Prostate gland (tissue), 2 donors: ENCODE data around the gene HDAC4. TPM values are rescaled to one million over a fixed set of nuclear protein-coding genes. Genes with fewer than 3 reads are reported as not detected.
A peak's percentile ranks its signal among the peaks of the same experiment; 100 is the strongest.

Experiments
- DNase-seq: peaks from one replicate; pipeline ENCODE4 v3.0.0-alpha.2; 2019; ENCODE audit warnings: low spot score
- H3K27ac ChIP-seq, 2 donors: fragments of 200-600 bp; sonication (generic); 2 replicates each; pipeline ENCODE4 v1.5.1; 2017 to 2019
- H3K27me3 ChIP-seq: fragments of 200-600 bp; sonication (generic); replicated peaks from 2 replicates; pipeline ENCODE4 v1.5.1; 2019; ENCODE audit not compliant: insufficient read depth
- H3K36me3 ChIP-seq, 2 donors: fragments of 200-600 bp; sonication (generic); 1 replicate in 1 of 2; 2 replicates in 1 of 2; pipeline versions ENCODE4 v1.5.1 to v1.8.1; 2017 to 2019
- H3K4me1 ChIP-seq: fragments of 200-600 bp; sonication (generic); replicated peaks from 2 replicates; pipeline ENCODE4 v1.5.1; 2019
- H3K4me3 ChIP-seq, 2 donors: fragments of 200-600 bp; sonication (generic); 2 replicates each; pipeline ENCODE4 v1.5.1; 2017 to 2019
- H3K9me3 ChIP-seq: fragments of 200-600 bp; sonication (generic); 2 replicates; pipeline ENCODE4 v1.5.1; 2017
- CTCF ChIP-seq, 4 experiments: fragments of 200-600 bp in 2 of 4; fragments of 450-650 bp in 2 of 4; sonication (generic) in 2 of 4; IDR thresholded peaks; 1 replicate in 3 of 4; 2 replicates in 1 of 4; pipeline ENCODE4 v1.5.1; 2016 to 2019; ENCODE audit warnings: antibody characterized with exemption in 4 of 4, mild to moderate bottlenecking in 2 of 4, moderate library complexity in 2 of 4
- POLR2A ChIP-seq: fragments of 450-650 bp; IDR thresholded peaks from one replicate; pipeline ENCODE4 v1.6.1; 2016; ENCODE audit warnings: antibody characterized with exemption, mild to moderate bottlenecking
- POLR2AphosphoS5 ChIP-seq: sonication (generic); formaldehyde crosslinking; IDR thresholded peaks from one replicate; pipeline ENCODE4 v1.6.1; 2017; ENCODE audit warnings: antibody characterized with exemption
- WGBS: methylation state at CpG from one replicate; pipeline ENCODE4 v1.1.5; 2018; 5-methylcytosine and 5-hydroxymethylcytosine counted together
- intact Hi-C: fragments of 100-400 bp; cut with DNase I; formaldehyde crosslinking; loops from one replicate; pipeline ENCODE4 v1.14.2; 2022
- total RNA-seq, 2 donors: library from RNA; depleted of rRNA; stranded (reverse); fragments of >200 nt; gene quantifications; one replicate each; pipeline ENCODE4 v1.1.0, GENCODE V29; 2016

Gene HDAC4
- total RNA-seq, 2 donors from 2014 or later, result 41.8 to 44.2 TPM

DNA sequence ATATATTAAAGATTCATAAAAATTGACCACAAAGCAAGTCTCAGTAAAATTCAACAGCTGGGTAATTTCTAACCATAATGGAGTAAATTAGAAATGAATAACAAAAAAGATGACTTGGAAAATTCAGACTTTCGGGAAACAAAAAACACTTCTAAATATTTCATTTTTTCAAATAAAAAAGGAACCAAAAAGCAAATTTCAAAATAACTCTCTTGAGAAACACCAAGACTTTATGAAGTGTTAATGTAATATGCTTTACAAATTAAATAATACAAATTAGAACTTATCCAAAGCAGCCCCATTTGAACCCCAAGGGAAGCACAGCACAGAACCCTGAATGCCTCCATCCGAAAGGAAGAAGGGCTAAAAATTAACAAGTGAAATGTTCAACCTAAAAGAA is 175.9 kb downstream of the HDAC4 start:
- Histone ChIP-seq H3K9me3 (no peaks in the 10 kb centered on the region), H3K36me3 (no peaks in the 10 kb centered on the region), H3K4me3 (no peak overlapping the region), H3K27me3 (no peaks in the 10 kb centered on the region), H3K4me1 (peaks cover 23% of the 10 kb centered on the region), H3K27ac (peak overlapping the region; percentile 35 to 40)
- TF ChIP-seq POLR2AphosphoS5, result no peak
- TF ChIP-seq CTCF (IDR thresholded peaks at IDR 0.05), result no peak
- TF ChIP-seq POLR2A, result no peak
- 54% methylated on average over 2 of the region's 2 CpGs for WGBS
- intact Hi-C loops, result loop anchor here (5.0 kb wide), 1 partner anchor 87 kb away; no protein-coding TSS in a partner anchor
- DNase-seq, result no peak

DNA sequence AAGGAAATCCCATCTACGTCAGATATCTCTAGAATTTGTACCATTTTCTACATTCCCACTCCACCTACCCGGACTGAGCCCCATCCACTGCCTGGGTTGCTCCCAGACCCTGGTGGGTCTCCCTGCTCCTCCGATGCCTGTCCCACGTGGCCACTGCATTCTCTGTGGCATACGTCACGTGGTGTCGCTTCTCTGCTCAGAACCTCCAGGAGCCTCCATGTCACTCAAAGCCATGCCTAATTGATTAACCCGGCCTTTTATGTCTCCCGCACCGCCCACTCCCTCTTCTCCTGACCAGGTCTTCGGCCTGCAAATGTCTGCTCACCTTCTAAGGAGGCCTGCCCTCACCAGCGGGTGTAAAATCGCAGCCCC is 176.6 kb downstream of the HDAC4 start:
- intact Hi-C loops, result no loop called here
- DNase-seq, result no peak
- Histone ChIP-seq H3K27me3 (no peaks in the 10 kb centered on the region), H3K4me1 (peaks cover 23% of the 10 kb centered on the region), H3K9me3 (no peaks in the 10 kb centered on the region), H3K36me3 (no peaks in the 10 kb centered on the region), H3K27ac (peak overlapping the region in 1 of 2 donors; percentile 68), H3K4me3 (no peak overlapping the region)
- TF ChIP-seq POLR2AphosphoS5 (no peak), POLR2A (no peak), CTCF (IDR thresholded peaks at IDR 0.05) (no peak)
- 77% methylated on average over 13 of the region's 13 CpGs for WGBS

GRCh38 chr2:239223310-239224198 is 177.3 kb downstream of the HDAC4 start:
- Histone ChIP-seq H3K4me3 (no peak overlapping the region), H3K9me3 (no peaks in the 10 kb centered on the region), H3K36me3 (no peaks in the 10 kb centered on the region), H3K27me3 (no peaks in the 10 kb centered on the region), H3K4me1 (peaks cover 23% of the 10 kb centered on the region), H3K27ac (peak overlapping the region; percentile 68 to 76)
- no peak for TF ChIP-seq POLR2A
- peak; percentile 44 for TF ChIP-seq POLR2AphosphoS5
- no peak for TF ChIP-seq CTCF (IDR thresholded peaks at IDR 0.05)
- 51% methylated on average over 24 of the region's 24 CpGs for WGBS
- intact Hi-C loops, result no loop called here
- peak; percentile 73 for DNase-seq

- H3K27ac ChIP-seq, result peak overlapping the region; percentile 68 to 76
- intact Hi-C loops, result no loop called here
- 44% methylated on average over 10 of the region's 10 CpGs for WGBS
- no peak overlapping the region for H3K4me3 ChIP-seq
- peaks cover 23% of the 10 kb centered on the region for H3K4me1 ChIP-seq
- no peaks in the 10 kb centered on the region for H3K27me3 ChIP-seq
- TF ChIP-seq POLR2A, result no peak
- H3K9me3 ChIP-seq, result no peaks in the 10 kb centered on the region
- no peak for DNase-seq
- no peaks in the 10 kb centered on the region for H3K36me3 ChIP-seq
Measured at GRCh38 chr2:239222706-239223309, 178.0 kb downstream of the HDAC4 start.

GRCh38 chr2:239222312-239222660 is 178.5 kb downstream of the HDAC4 start:
- H3K27ac ChIP-seq, result peak overlapping the region; percentile 72 to 76
- 32% methylated on average over 2 of the region's 2 CpGs for WGBS
- DNase-seq, result no peak
- TF ChIP-seq CTCF (IDR thresholded peaks at IDR 0.05), result no peak
- TF ChIP-seq POLR2A, result no peak
- TF ChIP-seq POLR2AphosphoS5, result peak; percentile 49
- H3K9me3 ChIP-seq, result no peaks in the 10 kb centered on the region
- peaks cover 23% of the 10 kb centered on the region for H3K4me1 ChIP-seq
- no peaks in the 10 kb centered on the region for H3K36me3 ChIP-seq
- no peaks in the 10 kb centered on the region for H3K27me3 ChIP-seq
- H3K4me3 ChIP-seq, result no peak overlapping the region
- intact Hi-C loops, result no loop called here
